CD14-positive monocyte (primary cell): ENCODE measurements around the gene RNF121. TPM values are rescaled to one million over a fixed set of nuclear protein-coding genes. Genes with fewer than 3 reads are reported as not detected.
A peak's percentile ranks its signal among the peaks of the same experiment; 100 is the strongest.

Experiments used
- DNase-seq, 3 donors: peaks; one replicate each; pipeline ENCODE4 v3.0.0-alpha.2; 2011 to 2022
- H2AFZ ChIP-seq: 2 replicates; pipeline ENCODE4 v1.6.0; 2012; ENCODE audit warnings: mild to moderate bottlenecking, low read depth, low read length, inconsistent platforms; ENCODE audit not compliant: insufficient read depth, poor library complexity, severe bottlenecking
- H3K27ac ChIP-seq, 2 donors: 1 replicate in 1 of 2; 2 replicates in 1 of 2; pipeline ENCODE4 v1.5.1; 2012 to 2013; ENCODE audit warnings: low read length in 2 of 2, control low read depth in 1 of 2, inconsistent platforms in 1 of 2, low read depth in 1 of 2, mild to moderate bottlenecking in 1 of 2
- H3K27me3 ChIP-seq, 2 donors: one replicate each; pipeline versions ENCODE4 v1.6.0 to v1.6.1; 2011 to 2013; ENCODE audit warnings: low read length in 2 of 2; ENCODE audit not compliant: control insufficient read depth in 2 of 2, insufficient read depth in 2 of 2
- H3K36me3 ChIP-seq, 2 donors: replicated peaks in 1 of 2; 1 replicate in 1 of 2; 2 replicates in 1 of 2; pipeline versions ENCODE4 v1.5.1 to v1.6.1; 2012 to 2013; ENCODE audit warnings: low read length in 2 of 2, control low read depth in 1 of 2, inconsistent platforms in 1 of 2, mild to moderate bottlenecking in 1 of 2; ENCODE audit not compliant: insufficient read depth in 2 of 2, control insufficient read depth in 1 of 2
- H3K4me1 ChIP-seq, 2 donors: 1 replicate in 1 of 2; 2 replicates in 1 of 2; pipeline versions ENCODE4 v1.5.1 to v1.6.1; 2012 to 2013; ENCODE audit warnings: low read length in 2 of 2, control low read depth in 1 of 2, inconsistent platforms in 1 of 2, mild to moderate bottlenecking in 1 of 2, moderate library complexity in 1 of 2; ENCODE audit not compliant: insufficient read depth in 2 of 2, control insufficient read depth in 1 of 2
- H3K4me2 ChIP-seq: replicated peaks from 2 replicates; pipeline ENCODE3; 2012; ENCODE audit warnings: low read length, moderate library complexity, mild to moderate bottlenecking; ENCODE audit not compliant: poor library complexity, severe bottlenecking; ENCODE audit errors: extremely low read depth
- H3K4me3 ChIP-seq, 3 experiments: fragments of 200-600 bp in 1 of 3; sonication (generic) in 1 of 3; replicated peaks in 1 of 3; 1 replicate in 2 of 3; 2 replicates in 1 of 3; pipeline ENCODE4 v1.5.1; 2011 to 2013; ENCODE audit warnings: low read length in 3 of 3, mild to moderate bottlenecking in 3 of 3, control low read depth in 2 of 3, low read depth in 2 of 3, inconsistent platforms in 1 of 3, moderate library complexity in 1 of 3
- H3K79me2 ChIP-seq: 2 replicates; pipeline ENCODE4 v1.6.0; 2012; ENCODE audit warnings: mild to moderate bottlenecking, control low read depth, inconsistent platforms, low read length, moderate library complexity; ENCODE audit not compliant: insufficient read depth
- H3K9ac ChIP-seq: 2 replicates; pipeline ENCODE4 v1.6.0; 2017; ENCODE audit warnings: low read length, mild to moderate bottlenecking; ENCODE audit not compliant: insufficient read depth, poor library complexity, severe bottlenecking
- H3K9me3 ChIP-seq, 2 donors: replicated peaks in 1 of 2; 1 replicate in 1 of 2; 2 replicates in 1 of 2; pipeline versions ENCODE4 v1.5.1 to v1.6.1; 2012 to 2013; ENCODE audit warnings: low read length in 2 of 2, control low read depth in 1 of 2; ENCODE audit not compliant: control insufficient read depth in 1 of 2, insufficient read depth in 1 of 2
- H4K20me1 ChIP-seq: 2 replicates; pipeline ENCODE4 v1.6.0; 2012; ENCODE audit warnings: mild to moderate bottlenecking, low read length, control low read depth, moderate library complexity; ENCODE audit not compliant: insufficient read depth
- H3K27ac Mint-ChIP-seq, 7 donors: one replicate each; pipeline ENCODE4 v1.8.0; 2020; ENCODE audit warnings: mild to moderate bottlenecking in 7 of 7, mixed read lengths in 7 of 7, moderate library complexity in 6 of 7, inconsistent platforms in 2 of 7
- H3K27me3 Mint-ChIP-seq, 3 donors: one replicate each; pipeline ENCODE4 v1.8.0; 2021 to 2022; ENCODE audit warnings: low read depth in 3 of 3, mild to moderate bottlenecking in 3 of 3, mixed read lengths in 3 of 3, moderate library complexity in 3 of 3, inconsistent platforms in 1 of 3
- H3K36me3 Mint-ChIP-seq, 2 donors: one replicate each; pipeline ENCODE4 v1.8.0; 2020; ENCODE audit warnings: mixed read lengths in 2 of 2, inconsistent platforms in 1 of 2, mild to moderate bottlenecking in 1 of 2
- H3K4me1 Mint-ChIP-seq: one replicate; pipeline ENCODE4 v1.8.0; 2020; ENCODE audit warnings: mild to moderate bottlenecking, mixed read lengths
- H3K4me3 Mint-ChIP-seq, 2 donors: one replicate each; pipeline ENCODE4 v1.8.0; 2020; ENCODE audit warnings: mild to moderate bottlenecking in 2 of 2, mixed read lengths in 2 of 2, moderate library complexity in 1 of 2
- H3K9me3 Mint-ChIP-seq, 7 donors: one replicate each; pipeline ENCODE4 v1.8.0; 2020 to 2022; ENCODE audit warnings: mixed read lengths in 7 of 7, mild to moderate bottlenecking in 6 of 7, moderate library complexity in 6 of 7, inconsistent platforms in 2 of 7
- WGBS: methylation state at CpG from one replicate; pipeline ENCODE4 v1.1.5; 2013; ENCODE audit warnings: missing lambda C conversion rate; ENCODE audit not compliant: insufficient coverage; 5-methylcytosine and 5-hydroxymethylcytosine counted together
- intact Hi-C, 2 donors: fragments of 100-400 bp; cut with micrococcal nuclease; formaldehyde crosslinking; loops; one replicate each; pipeline versions ENCODE4 v1.15.0 to v1.15.1; 2023
- polyA plus RNA-seq, 3 donors: library from polyadenylated mRNA; depleted of rRNA in 1 of 3; unstranded in 2 of 3; stranded (reverse) in 1 of 3; fragments of 300-500 nt in 2 of 3; fragments of >200 nt in 1 of 3; fragmentation: Illumina TruSeq in 2 of 3; gene quantifications; 1 replicate in 2 of 3; 2 replicates in 1 of 3; pipeline ENCODE4 v1.2.3, GENCODE V29; 2012 to 2021
- TF ChIP-seq, protein P1 (sequence below): fragments of 200-600 bp; IDR thresholded peaks from one replicate; pipeline ENCODE4 v1.8.0; 2022; ENCODE audit warnings: antibody characterized with exemption, mild to moderate bottlenecking

The RNF121 gene
- polyA plus RNA-seq, 3 donors: 7.7 to 25.2 (median 9.2) TPM

DNA sequence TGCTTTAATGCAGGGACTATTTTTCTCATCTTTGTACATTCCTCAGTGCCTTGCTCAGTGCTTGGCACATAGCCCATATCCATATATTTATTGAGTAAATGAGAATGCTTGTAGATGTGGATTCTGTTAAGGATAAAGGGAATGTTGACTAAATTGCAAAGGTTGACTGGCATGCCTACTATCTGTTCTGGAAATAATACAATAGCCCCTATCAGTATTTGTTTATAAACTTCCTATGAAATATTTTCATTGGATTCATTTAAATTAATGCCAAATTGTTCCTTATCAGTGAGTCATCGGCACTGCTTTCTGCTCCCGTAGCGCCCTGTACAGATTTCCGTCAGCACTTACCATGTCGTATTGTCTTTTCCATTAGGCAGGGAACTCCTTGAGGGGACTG is 8.0 kb downstream of the RNF121 start:
- Histone ChIP-seq H3K79me2 (peaks cover 81% of the 10 kb centered on the region), H3K36me3 (peaks cover 0 to 18% of the 10 kb centered on the region in 2 donors), H3K27me3 (no peaks in the 10 kb centered on the region), H4K20me1 (peaks cover 49% of the 10 kb centered on the region), H3K4me2 (no peak overlapping the region), H3K9ac (no peak overlapping the region), H3K9me3 (no peaks in the 10 kb centered on the region), H2AFZ (no peak overlapping the region), H3K4me1 (no peaks in the 10 kb centered on the region), H3K4me3 (no peak overlapping the region), H3K27ac (no peak overlapping the region)
- DNase-seq: no peak
- Mint-ChIP-seq H3K4me1 (peaks cover 8% of the 10 kb centered on the region), H3K9me3 (no peaks in the 10 kb centered on the region), H3K27me3 (no peaks in the 10 kb centered on the region), H3K27ac (no peak overlapping the region), H3K36me3 (peaks cover 14 to 19% of the 10 kb centered on the region in 2 donors), H3K4me3 (no peak overlapping the region)
- intact Hi-C loops: no loop called here
- no CpG with 5 or more reads among the region's 5 CpGs for WGBS
- TF ChIP-seq, protein P1, sequence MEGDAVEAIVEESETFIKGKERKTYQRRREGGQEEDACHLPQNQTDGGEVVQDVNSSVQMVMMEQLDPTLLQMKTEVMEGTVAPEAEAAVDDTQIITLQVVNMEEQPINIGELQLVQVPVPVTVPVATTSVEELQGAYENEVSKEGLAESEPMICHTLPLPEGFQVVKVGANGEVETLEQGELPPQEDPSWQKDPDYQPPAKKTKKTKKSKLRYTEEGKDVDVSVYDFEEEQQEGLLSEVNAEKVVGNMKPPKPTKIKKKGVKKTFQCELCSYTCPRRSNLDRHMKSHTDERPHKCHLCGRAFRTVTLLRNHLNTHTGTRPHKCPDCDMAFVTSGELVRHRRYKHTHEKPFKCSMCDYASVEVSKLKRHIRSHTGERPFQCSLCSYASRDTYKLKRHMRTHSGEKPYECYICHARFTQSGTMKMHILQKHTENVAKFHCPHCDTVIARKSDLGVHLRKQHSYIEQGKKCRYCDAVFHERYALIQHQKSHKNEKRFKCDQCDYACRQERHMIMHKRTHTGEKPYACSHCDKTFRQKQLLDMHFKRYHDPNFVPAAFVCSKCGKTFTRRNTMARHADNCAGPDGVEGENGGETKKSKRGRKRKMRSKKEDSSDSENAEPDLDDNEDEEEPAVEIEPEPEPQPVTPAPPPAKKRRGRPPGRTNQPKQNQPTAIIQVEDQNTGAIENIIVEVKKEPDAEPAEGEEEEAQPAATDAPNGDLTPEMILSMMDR: no peak

DNA sequence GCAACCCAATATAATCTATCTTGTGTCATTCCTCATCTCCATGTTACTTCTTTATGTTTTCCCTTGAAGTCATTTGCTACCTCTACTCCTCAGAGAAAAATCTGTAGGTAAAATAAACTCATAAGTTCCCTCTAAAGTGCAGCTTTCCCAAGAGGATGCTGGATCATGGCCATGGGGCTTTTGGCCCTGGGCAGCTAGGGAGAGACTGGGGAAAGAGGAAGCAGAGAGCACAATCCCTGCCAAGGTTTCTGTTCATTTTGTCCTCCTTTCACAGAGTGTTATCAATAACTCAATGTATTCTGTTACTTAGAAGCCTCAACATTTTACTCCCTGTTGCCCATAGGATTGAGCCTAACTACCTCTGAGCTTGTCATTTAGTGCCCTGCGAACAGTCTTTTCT is 9.0 kb downstream of the RNF121 start:
- Histone ChIP-seq H3K4me3 (no peak overlapping the region), H3K9me3 (no peaks in the 10 kb centered on the region), H3K79me2 (peaks cover 78% of the 10 kb centered on the region), H3K4me1 (no peaks in the 10 kb centered on the region), H3K27me3 (no peaks in the 10 kb centered on the region), H3K36me3 (peaks cover 0 to 18% of the 10 kb centered on the region in 2 donors), H4K20me1 (peaks cover 47% of the 10 kb centered on the region), H3K27ac (no peak overlapping the region), H3K9ac (no peak overlapping the region), H3K4me2 (no peak overlapping the region), H2AFZ (no peak overlapping the region)
- peak overlapping the region in 1 of 7 donors; percentile 40 for H3K27ac Mint-ChIP-seq
- WGBS: no CpG with 5 or more reads among the region's 1 CpG
- TF ChIP-seq, protein P1: no peak
- H3K27me3 Mint-ChIP-seq: no peaks in the 10 kb centered on the region
- peaks cover 8% of the 10 kb centered on the region for H3K4me1 Mint-ChIP-seq
- no peak for DNase-seq
- peaks cover 15 to 19% of the 10 kb centered on the region in 2 donors for H3K36me3 Mint-ChIP-seq
- no peak overlapping the region for H3K4me3 Mint-ChIP-seq
- intact Hi-C loops: no loop called here
- no peaks in the 10 kb centered on the region for H3K9me3 Mint-ChIP-seq
